ENCODE data around the gene GTF2IRD1.

DNA sequence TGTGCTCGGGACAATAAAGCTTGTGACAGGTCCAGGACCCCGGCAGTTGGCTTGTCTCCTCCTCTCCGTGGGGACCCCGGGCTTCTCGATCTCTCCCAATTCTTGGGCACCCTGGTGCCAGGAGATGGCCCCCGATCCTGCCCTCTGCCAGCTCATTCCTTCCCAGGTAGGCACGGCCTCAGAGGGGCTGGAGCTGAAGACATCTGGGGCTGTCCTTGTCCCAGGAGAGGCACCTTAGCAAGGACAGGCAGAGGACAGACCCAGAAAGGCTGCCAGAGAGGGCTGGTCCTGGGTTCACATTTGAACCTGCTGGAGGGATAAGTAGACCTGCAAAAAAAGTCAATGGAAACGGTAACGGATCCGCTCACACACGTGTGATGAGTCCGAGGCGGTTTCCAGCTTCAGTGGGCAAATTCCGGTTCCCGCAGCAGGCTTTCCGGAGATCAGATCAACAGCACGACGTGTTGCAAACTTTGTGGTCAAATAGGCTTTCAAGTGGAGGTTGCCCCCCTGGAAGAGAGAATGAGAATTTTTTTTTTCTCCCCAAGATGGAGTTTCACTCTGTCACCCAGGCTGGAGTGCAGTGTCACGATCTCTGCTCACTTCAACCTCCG lies 47.7 kb upstream of the GTF2IRD1 start:
- TF ChIP-seq, protein P1, sequence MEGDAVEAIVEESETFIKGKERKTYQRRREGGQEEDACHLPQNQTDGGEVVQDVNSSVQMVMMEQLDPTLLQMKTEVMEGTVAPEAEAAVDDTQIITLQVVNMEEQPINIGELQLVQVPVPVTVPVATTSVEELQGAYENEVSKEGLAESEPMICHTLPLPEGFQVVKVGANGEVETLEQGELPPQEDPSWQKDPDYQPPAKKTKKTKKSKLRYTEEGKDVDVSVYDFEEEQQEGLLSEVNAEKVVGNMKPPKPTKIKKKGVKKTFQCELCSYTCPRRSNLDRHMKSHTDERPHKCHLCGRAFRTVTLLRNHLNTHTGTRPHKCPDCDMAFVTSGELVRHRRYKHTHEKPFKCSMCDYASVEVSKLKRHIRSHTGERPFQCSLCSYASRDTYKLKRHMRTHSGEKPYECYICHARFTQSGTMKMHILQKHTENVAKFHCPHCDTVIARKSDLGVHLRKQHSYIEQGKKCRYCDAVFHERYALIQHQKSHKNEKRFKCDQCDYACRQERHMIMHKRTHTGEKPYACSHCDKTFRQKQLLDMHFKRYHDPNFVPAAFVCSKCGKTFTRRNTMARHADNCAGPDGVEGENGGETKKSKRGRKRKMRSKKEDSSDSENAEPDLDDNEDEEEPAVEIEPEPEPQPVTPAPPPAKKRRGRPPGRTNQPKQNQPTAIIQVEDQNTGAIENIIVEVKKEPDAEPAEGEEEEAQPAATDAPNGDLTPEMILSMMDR (IDR thresholded peaks at IDR 0.05), result no peak
- no peak for TF ChIP-seq POLR2A (IDR thresholded peaks at IDR 0.05)

All from Peyer's patch (tissue), 4 donors.